Epithelial cell of prostate (primary cell): ENCODE data around the gene LYZL2.
"Not testable (repeated sequence)": the region's sequence is repeated elsewhere in the genome, so short reads cannot be mapped to it uniquely, and the experiment has no call there.

Experiments used
- DNase-seq: peaks from one replicate; pipeline ENCODE4 v3.0.0-alpha.2; 2011; ENCODE audit warnings: low read depth, low spot score
- H3K27ac ChIP-seq: fragments of 450-650 bp; 2 replicates; pipeline ENCODE4 v1.5.1; 2017; ENCODE audit warnings: mild to moderate bottlenecking

The LYZL2 gene

DNA sequence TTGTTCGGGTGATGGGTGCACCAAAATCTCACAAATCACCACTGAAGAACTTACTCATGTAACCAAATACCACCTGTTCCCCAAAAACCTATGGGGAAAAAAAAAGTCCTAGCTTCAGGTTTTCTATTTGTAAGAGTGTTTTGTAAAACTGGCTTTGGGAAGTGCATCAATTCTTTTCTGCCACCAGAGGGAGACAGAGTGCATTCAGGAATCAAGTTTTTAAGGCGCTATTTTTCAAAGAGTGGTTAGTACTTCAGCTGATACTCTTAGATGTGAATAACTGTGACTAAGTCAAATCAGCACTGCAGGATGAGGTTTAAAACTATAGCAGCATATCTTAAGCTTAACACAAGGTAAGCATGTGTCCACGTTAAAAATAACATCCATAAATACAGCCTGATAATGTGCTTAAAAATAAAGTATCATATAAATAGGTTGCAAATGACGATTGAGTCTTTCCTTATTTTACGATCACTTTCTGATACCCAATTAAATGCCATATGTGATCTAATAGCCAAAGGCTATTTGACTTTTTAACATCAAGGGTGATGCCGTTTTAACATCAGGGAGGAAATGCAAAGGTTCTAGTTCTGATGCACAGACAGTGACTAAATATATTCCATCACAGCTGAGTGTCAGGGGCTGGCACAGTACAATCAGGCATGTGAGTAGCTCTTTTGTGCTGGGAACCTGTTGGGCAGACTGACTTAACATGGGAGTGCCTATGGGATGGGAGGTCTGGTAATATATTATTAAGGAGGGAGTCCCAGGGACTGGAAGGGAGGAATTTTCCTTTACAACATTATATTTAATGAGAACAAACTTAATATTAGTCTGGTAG is 10.6 kb upstream of the LYZL2 start:
- H3K27ac ChIP-seq, result no peak overlapping the region
- DNase-seq, result peak; percentile 6

DNA sequence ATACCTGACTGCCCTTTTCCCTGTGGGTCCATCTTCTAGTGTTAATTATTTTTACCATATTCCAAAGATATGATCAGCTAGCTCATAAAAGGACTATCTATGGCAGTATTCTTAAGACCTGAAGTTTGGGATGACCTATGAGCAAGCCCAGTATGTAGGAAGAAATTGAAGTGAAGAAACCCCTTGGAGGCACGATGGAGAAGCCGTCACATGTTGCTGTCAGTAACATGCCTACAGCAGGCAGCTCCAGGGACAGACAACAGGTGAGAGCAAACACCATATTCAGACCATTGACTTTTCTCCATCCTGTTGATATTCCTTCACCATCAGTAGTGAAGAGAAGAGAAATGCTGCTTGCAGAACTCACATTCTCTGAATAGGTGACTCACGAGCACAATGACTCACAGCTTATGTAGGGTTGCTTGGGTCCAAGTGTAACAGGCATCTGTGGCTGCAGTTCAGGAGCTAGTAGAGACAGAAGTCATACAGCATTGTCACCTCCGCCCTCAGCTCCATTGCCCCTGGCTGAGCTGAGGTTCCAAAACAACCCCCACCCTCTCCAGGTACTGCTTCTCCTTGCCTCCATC is 8.4 kb upstream of the LYZL2 start:
- DNase-seq, result peak; percentile 55
- H3K27ac ChIP-seq, result no peak overlapping the region

DNA sequence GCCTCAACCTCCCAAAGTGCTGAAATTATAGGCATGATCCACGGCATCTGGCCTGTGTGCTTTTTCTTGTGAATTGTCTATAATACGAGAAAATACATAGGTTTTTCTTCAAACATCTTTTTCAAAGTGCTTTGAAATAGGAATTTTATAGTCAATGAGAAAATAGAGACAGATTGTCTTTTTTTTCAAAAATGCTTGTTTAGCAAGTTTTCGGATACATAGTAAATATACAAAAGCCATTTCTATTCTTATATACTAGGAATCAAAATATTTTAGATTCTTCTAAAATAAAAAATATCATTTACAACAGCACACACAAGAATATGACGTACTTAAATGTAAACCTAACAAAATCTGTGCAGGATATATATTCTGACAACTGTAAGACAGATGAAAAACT is 1.6 kb upstream of the LYZL2 start:
- no peak overlapping the region for H3K27ac ChIP-seq
- DNase-seq, result no peak

DNA sequence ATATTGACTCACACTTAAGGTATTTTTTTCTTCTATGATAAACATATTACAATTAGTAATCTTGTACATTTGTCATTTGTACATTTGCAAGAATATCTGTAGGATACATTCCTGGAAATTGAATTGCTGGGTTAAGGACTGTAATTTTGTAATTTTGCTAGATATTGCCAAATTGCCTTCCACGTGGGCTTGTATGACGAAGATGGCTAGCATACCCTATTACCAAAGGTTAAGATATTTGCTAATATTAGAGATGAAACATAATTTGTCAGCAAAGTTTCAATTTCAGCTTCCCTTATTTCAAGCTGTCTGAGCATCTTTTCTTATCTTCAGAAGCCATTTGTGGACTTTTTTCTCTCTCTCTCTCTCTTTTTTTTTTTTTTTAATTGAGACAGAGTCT is 1.0 kb upstream of the LYZL2 start:
- no peak for DNase-seq
- H3K27ac ChIP-seq, result no peak overlapping the region

DNA sequence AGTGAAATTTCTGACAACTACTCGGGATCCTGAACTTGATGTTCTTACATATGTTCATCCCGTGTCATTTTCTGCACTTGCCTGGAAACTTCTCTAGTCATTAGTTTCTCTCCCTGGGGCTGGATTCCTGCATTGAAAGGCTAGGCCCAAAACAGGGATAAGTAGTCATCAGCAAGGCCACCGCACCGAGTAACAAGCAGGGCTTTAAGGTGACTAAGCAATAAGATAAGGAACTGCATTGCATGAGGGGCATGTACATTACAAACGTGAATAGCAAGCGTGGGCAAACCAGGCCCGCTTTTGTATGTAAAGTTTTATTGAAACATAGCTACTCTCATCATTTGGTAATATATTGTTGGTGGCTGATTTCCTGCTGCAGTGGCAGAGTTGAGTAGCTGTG is 977 bp downstream of the LYZL2 start:
- not testable (repeated sequence) for DNase-seq, H3K27ac ChIP-seq

DNA sequence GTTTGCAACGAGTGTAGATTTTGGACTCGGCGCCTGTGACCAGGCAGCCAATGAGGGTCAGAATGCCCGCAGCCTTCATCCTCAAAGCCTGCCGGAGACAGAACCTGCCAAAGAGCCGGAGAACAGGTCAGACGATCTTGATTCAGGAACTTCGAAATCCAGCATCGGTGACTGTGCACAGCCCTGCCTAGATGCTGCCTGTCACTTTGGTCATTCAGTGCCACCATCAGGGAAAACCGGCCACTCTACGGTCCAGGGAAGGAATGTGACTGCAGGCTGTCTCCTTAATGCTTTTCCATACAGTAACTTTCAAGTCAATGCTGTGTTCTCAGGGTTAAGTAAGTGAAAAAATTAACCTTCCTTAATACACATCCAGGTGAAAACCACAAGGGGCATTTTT is 2.7 kb downstream of the LYZL2 start:
- H3K27ac ChIP-seq, DNase-seq: not testable (repeated sequence)

DNA sequence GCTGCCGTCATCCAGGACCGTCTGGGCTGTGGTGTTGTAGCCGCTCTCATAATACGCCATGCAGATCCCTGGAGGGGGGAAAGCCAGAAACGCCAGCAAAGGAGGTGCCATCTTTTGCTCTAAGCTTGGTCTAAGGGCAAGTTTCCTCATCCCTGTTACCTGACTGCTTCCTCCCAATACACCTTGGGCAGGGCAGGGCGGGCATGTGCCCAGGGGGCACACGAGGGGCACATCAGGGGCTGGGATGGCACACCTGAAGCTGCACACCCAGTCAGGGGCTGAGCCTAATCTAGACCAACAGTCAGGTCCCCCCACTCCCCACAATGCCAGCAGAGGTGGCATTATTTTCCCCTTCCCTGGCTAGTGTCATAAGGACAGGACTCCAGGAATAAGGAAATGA is 3.4 kb downstream of the LYZL2 start:
- not testable (repeated sequence) for DNase-seq, H3K27ac ChIP-seq

DNA sequence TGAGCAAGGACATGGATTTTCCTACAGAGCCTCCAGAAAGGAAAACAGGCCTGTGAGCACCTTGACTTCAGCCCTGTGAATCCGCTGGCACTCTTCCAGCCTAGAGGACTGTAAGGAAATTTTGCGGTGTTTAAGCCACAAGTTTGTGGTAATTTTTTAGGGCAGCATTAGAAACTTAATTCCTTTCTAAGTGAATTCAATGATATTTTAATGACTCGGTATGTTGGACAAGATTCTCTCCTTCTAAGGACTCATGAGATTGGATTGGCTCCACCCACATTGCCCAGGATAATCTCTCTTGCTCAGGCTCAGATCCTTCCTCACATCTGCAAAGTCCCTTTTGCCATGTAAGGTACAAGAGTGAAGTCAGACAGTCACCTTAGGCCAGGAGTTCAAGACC is 4.5 kb downstream of the LYZL2 start:
- DNase-seq, result no peak
- no peak overlapping the region for H3K27ac ChIP-seq

DNA sequence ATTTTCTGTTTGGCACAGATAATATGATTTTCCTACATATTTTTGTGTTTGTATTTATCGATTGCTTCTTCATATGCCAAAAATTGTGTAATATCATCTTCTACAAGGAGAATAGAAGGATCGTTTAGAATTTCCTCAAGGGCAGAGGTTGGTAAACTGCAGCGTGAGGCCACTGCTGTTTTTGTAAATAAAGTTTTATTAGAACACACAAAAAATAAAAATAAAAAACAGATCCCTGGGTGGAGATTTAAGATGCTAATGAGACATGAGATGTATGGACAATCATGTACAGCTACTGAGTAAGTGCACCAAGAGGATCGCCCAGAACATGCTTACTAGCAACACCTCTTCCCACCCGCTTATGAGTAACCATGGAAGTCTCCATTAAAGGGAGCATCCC is 9.6 kb downstream of the LYZL2 start:
- DNase-seq, result no peak
- no peak overlapping the region for H3K27ac ChIP-seq

DNA sequence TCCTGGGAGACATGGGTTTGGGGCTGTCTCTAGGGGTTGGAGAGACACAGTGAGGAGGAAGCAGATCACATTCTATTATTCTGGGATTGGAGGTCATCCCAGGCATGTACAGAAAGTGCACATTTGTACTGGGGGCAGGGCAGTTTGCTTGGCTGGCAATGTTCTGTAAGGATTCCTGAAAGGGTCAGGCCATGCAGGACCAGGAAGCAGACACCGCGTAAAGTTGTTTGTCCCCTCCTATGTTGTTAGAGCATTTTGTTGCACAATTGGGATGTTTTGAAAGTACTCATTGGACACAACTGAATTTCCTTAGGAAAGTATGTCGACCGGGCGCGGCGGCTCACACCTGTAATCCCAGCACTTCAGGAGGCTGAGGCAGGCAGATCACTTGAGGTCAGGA is 12.5 kb downstream of the LYZL2 start:
- H3K27ac ChIP-seq, result no peak overlapping the region
- DNase-seq, result no peak

DNA sequence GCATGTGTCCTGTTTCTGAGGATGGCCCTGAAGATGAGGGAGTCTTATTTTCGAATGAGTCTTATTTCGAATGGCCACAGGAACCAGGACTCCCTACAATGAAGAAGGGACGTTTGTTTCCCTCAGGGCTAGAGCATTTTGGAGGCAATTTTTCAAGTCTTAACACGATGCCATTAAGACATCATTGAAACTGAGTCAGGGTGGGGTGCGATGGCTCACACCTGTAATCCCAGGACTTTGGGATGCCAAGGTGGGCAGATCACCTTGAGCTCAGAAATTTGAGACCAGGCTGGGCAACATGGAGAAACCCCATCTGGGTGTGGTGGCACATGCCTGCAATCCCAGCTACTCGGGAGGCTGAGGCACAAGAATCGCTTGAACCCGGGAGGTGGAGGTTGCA is 18.5 kb downstream of the LYZL2 start:
- DNase-seq, H3K27ac ChIP-seq: not testable (repeated sequence)

DNA sequence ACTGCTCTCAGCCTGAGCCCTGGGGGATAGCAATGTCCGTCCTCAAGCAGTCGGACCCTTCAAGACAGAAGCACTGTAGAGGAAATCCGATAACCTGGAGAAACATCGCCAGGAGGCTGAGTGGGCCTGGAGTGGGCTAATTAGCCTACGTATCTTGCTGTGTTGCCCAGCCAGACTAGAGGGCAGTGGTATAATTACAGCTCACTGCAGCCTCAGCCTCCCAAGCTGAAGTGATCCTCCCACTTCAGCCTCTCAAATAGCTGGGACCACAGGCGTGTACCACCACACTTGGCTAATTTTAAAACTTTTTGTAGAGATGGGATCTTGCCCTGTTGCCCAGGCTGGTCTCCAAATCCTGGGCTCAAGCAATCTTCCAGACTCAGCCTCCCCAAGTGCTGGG is 21.7 kb downstream of the LYZL2 start:
- no peak overlapping the region for H3K27ac ChIP-seq
- DNase-seq, result no peak

DNA sequence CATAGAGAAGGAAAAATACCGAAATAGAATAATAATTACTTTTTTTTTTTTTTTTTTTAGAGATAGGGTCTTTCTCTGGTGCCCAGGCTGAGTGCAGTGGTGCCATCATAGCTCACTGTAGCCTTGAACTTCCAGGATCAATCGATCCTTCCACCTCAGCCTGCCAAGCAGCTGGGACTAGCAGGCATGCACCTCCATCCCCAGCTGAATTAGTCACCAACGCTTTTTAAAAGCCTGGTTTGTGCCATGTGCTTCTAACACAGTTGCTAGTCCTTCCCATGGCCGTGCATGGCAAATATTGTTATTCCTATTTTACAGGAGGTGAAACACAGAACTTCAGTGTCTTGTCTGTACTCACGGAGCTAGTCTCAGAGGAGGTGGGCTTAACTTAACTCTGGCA is 23.2 kb downstream of the LYZL2 start:
- no peak for DNase-seq
- no peak overlapping the region for H3K27ac ChIP-seq

DNA sequence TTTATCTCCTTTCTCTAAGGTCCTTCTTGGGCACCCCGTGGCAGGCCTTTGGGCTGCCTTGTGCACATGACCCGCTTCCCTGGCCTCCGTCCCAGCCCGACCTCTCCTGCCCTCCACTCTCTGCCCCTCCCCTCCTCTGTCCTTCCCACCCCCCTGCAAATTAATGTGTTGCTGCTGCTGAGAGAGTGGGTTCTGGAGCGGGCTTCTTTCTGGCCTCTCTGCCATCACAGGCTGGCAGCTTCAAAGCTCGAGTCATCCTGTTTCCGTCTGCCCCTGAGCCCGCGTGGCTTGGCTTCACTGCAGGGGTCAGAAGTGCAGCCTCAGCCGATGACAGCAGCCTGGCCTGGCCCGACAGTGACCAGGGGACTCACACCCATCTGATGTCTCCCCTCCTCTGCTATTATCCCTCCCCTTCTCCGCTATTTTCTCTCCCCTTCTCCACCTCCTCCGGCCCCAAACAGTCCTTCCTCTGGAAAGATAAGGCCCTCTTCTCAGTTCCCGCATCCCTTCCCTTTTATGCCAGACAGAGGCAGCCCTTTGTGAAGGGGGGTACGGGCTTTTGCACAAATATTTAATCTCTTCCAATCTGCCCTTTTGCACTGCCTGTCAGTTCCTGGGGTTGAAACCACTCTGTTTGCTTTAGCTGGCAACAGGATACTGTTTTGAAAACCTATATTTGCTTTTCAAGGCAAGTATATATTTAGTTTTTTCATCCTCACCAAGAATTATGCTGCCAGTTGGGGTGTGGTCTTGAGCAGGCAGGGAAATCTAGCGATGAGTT is 24.0 kb downstream of the LYZL2 start:
- not testable (repeated sequence) for DNase-seq

DNA sequence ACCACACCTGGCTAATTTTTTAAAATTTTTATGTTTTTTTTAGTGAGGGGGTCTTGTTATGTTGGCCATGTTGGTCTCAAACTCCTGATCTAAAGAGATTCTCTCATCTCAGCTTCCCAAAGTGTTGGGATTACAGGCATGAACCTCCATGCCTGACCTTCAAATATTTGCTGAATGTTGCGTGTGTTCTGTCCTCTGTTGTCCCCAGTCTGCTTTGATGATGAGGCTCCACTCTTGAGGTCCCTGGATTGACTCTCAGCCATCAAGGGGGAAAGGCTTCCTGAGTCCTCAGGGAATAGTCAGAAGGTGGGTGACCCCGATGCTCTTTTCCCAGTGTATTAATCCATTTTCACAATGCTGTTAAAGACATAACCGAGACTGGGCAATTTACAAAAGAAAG is 26.0 kb downstream of the LYZL2 start:
- no peak overlapping the region for H3K27ac ChIP-seq
- no peak for DNase-seq

More for the DNA sequence above, 24.0 kb downstream of the LYZL2 start:
- not testable (repeated sequence) for H3K27ac ChIP-seq

DNA sequence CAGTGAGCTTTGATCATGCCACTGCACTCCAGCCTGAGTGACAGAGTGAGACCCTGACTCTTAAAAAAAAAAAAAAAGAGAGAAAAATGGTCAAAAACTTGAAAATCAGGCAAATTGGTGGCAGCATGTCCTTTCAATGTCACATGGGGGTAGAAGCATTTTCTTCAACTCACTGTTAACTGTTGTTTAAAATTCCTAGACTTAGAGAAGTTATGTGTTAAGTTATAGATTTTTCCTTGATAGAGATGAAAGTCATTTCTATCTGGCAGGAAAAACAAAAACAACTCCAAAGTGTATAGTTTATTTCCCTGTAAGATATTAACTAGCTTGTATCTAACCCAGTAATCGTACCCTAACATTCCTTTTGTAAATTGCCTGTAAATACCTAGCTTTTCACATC is 26.8 kb downstream of the LYZL2 start:
- H3K27ac ChIP-seq, result no peak overlapping the region
- no peak for DNase-seq

DNA sequence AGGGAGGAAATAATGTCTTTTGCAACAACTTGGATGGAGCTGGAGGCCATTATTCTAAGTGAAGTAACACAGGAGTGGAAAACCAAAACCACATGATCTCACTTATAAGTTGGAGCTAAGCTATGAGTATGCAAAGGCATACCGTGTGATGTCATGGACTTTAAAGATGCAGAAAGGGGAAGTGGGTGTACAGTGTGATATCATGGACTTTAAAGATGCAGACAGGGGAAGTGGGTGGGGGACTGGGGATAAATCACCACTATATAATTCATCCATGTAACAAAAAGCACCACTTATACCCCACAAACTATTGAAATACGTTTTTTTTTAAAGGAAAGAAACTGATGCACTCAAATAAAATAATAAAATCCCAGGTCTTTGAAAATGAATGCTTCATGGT is 29.5 kb downstream of the LYZL2 start:
- DNase-seq, result no peak
- no peak overlapping the region for H3K27ac ChIP-seq

DNA sequence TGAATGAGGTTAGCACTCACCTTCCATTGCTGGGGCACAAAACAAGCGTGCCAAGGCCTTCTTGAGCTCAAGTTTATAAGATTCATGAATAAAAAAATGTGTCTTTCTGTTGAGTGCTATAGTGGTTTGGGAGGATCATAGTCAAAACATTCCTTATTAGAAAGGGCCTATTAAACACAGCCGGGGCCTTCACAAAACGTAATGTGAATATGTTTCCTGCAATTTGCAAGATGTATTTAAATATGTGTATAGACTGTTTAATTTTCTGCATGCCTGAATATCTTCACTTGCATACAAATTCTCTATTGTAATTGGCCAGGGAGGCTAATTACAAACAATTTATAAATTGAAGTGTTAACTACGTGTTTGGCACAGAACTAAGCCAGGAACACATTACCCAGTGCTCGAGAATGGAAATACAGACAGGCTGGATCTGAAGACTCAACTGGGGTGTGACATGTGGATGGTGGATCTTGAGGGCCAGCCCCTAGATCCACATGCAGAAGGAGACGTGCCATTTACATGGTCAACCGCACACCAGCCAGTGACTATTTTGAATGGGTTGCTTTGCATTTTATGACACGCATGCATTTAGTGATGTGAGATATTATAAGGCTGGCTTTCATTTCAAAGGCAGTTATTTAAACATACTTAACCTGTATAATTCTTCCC is 31.3 kb downstream of the LYZL2 start:
- DNase-seq, result no peak
- no peak overlapping the region for H3K27ac ChIP-seq

DNA sequence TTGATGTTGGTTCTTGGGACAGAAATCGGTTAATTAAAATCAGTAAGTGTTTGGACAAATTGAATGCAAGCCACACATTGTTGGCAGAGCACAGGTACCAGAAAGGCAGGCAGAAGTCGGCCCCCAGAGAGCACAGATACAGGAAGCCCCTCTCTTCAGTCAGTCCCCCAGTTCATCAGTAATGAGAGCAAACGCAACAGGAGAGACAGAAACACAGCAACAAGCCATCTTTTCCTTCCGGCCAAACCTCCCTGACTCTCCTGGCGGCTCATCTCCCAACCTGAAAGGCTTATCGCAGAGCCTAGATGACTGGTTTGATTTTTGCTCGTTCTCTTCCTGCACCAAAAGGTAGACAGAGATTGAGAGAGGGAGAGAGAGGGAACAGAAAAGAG is 32.1 kb downstream of the LYZL2 start:
- DNase-seq, H3K27ac ChIP-seq: not testable (repeated sequence)

DNA sequence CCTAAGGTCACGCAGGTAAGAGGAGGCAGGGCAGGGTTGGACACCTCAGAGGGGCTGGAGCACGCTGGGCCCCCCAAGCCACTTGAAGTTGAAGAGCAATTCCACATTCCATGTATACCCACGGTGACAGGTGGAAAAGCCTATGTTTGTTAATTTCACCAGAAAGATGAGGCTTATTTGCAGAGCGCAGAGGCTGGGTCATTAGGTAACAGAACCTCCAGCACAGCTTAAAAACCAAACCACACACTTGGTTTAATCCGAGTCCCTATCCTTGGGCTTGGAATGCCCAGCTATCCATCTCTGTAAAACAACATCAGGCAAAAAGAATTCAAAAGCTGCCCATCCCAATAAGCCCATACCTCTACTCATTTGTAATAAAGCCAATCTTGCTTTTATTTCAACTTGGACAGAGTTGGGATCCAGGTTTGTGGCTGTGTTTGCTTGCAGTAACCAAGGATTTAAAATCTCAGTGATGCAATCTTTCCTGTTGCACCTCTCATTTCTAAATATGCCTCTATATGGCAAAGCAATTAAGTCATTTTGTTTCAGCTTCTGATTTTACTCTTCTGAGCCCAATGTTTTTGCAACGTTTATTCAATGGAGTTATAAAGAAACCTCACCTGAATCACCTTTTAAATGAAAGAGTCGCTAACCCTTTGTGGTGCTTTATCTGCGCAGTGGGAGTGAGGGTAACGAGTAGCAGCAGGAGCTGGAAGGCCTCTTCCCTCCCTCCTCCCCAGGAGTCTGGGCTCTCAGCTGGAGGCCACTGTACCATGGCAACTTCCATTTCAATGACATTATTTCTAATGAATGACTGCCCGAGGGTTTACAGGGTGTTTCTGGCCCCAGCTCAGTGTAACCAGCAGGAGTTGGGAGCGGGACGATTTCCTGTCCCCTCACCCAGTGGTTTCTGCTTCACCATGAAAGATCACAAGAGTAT is 32.8 kb downstream of the LYZL2 start:
- not testable (repeated sequence) for DNase-seq, H3K27ac ChIP-seq
